GM18526 (cell line): Measurements from ENCODE around the gene TAF3.

Experiments used
- POLR2A ChIP-seq: IDR thresholded peaks from 3 replicates; pipeline ENCODE4 v1.6.1; 2011; ENCODE audit not compliant: insufficient read length; ENCODE audit errors: extremely low read depth

Gene TAF3

GRCh38 chr10:8014649-8015048 is 196.3 kb downstream of the TAF3 start:
- TF ChIP-seq POLR2A, result no peak

GRCh38 chr10:8017277-8017676 is 199.0 kb downstream of the TAF3 start:
- no peak for TF ChIP-seq POLR2A

- no peak for TF ChIP-seq POLR2A
Measured at GRCh38 chr10:8023321-8023720, 205.0 kb downstream of the TAF3 start.

GRCh38 chr10:8023851-8024250 is 205.5 kb downstream of the TAF3 start:
- TF ChIP-seq POLR2A, result no peak

GRCh38 chr10:8026349-8027259 is 208.3 kb downstream of the TAF3 start:
- no peak for TF ChIP-seq POLR2A

- TF ChIP-seq POLR2A, result no peak
Measured at GRCh38 chr10:8032558-8032957, 214.3 kb downstream of the TAF3 start.

- no peak for TF ChIP-seq POLR2A
Measured at GRCh38 chr10:8033812-8034465, 215.6 kb downstream of the TAF3 start.

- TF ChIP-seq POLR2A, result no peak
Measured at GRCh38 chr10:8034466-8035005, 216.2 kb downstream of the TAF3 start.

GRCh38 chr10:8035006-8035640 is 216.8 kb downstream of the TAF3 start:
- no peak for TF ChIP-seq POLR2A

- TF ChIP-seq POLR2A, result no peak
Measured at GRCh38 chr10:8035641-8036470, 217.6 kb downstream of the TAF3 start.

- no peak for TF ChIP-seq POLR2A
Measured at GRCh38 chr10:8036506-8037198, 218.3 kb downstream of the TAF3 start.

GRCh38 chr10:8037199-8037801 is 219.0 kb downstream of the TAF3 start:
- no peak for TF ChIP-seq POLR2A

GRCh38 chr10:8037941-8038894 is 219.9 kb downstream of the TAF3 start:
- no peak for TF ChIP-seq POLR2A

GRCh38 chr10:8039321-8039881 is 221.1 kb downstream of the TAF3 start:
- no peak for TF ChIP-seq POLR2A
